Duodenal mucosa (tissue), 2 donors: ENCODE measurements around the gene IKZF1.
A peak's percentile ranks its signal among the peaks of the same experiment; 100 is the strongest.

Experiments used
- H3K27ac ChIP-seq: one replicate; pipeline ENCODE4 v1.7.0; 2013; ENCODE audit warnings: low read depth, low read length
- H3K27me3 ChIP-seq, 2 donors: one replicate each; pipeline ENCODE4 v1.7.0; 2013; ENCODE audit warnings: low read length in 2 of 2, control low read depth in 1 of 2; ENCODE audit not compliant: insufficient read depth in 2 of 2, control insufficient read depth in 1 of 2
- H3K36me3 ChIP-seq, 2 donors: one replicate each; pipeline ENCODE4 v1.7.0; 2013; ENCODE audit warnings: low read length in 2 of 2, control low read depth in 1 of 2; ENCODE audit not compliant: insufficient read depth in 2 of 2, control insufficient read depth in 1 of 2
- H3K4me1 ChIP-seq, 2 donors: one replicate each; pipeline ENCODE4 v1.7.0; 2013; ENCODE audit warnings: low read length in 2 of 2, control low read depth in 1 of 2; ENCODE audit not compliant: insufficient read depth in 2 of 2, control insufficient read depth in 1 of 2
- H3K4me3 ChIP-seq, 2 donors: one replicate each; pipeline ENCODE4 v1.7.0; 2013; ENCODE audit warnings: low read length in 2 of 2, low read depth in 1 of 2
- H3K9ac ChIP-seq, 2 donors: one replicate each; pipeline ENCODE4 v1.7.0; 2013; ENCODE audit warnings: low read length in 2 of 2, low read depth in 1 of 2
- H3K9me3 ChIP-seq, 2 donors: one replicate each; pipeline ENCODE4 v1.7.0; 2013; ENCODE audit warnings: low read length in 2 of 2, control low read depth in 1 of 2; ENCODE audit not compliant: control insufficient read depth in 1 of 2

The IKZF1 gene

DNA sequence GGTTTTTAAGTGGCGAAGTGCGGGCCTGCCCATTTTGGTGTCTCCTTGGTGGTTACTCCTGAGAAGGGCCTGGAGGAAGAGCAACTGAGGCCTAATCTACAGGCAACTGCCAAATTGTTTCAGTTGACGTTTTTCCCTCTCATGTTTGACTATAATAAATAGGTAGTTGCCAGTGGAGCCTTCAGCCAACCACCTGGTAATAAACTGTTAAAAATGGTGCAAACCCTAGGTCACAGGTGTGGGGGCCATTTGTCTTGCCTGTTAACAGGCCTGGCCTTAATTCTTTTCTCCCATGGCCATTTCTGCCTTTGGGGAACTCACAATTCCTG, 3.7 kb downstream of the IKZF1 start:
- Histone ChIP-seq H3K9me3 (no peaks in the 10 kb centered on the region), H3K9ac (peak overlapping the region; percentile 9 to 66), H3K27me3 (peaks cover 2 to 6% of the 10 kb centered on the region in 2 donors), H3K4me1 (peaks cover 0 to 8% of the 10 kb centered on the region in 2 donors), H3K4me3 (peak overlapping the region in 1 of 2 donors; percentile 48), H3K36me3 (no peaks in the 10 kb centered on the region), H3K27ac (peak overlapping the region; percentile 20)

DNA sequence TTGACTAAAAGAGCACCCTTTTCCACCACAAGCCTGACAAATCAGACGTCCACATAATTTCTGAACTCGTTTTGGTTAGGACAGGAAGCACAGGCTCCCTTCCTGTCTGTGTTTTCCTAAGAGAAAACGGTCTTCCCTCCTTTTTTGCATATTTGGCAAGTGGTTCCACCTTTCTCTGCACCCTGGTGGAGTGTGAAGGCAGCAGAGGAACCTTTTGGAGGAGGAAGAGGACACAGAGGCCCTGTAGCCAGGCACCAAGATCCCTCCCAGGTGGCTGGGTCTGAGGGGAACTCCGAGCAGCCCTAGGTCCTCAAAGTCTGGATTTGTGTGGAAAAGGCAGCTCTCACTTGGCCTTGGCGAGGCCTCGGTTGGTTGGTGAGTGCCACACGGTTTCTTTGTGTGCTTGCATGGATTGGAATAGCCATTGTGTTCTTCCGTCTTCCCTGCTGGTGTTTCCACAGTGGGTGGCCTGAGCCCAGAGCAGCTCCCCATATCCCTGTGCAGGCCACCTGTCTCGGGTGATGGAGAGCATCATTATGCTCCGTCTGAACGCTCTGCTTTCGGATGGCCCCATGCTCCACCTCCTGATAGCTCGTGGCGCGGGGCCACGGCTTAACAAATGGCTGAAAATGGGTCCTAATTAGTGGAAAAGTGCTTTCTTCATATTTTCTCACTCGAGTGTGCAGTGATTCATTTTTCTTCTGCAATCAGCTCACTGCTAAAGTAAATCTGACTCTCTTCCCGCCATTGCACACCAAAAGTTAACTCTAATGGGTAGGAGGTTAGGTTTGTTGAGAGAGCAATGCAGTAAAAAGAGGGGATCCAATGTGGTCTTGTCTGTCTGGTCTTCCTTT, 4.2 kb downstream of the IKZF1 start:
- H3K27ac ChIP-seq = peak overlapping the region; percentile 20
- H3K27me3 ChIP-seq = peaks cover 0 to 3% of the 10 kb centered on the region in 2 donors
- H3K4me1 ChIP-seq = peaks cover 0 to 13% of the 10 kb centered on the region in 2 donors
- peak overlapping the region; percentile 13 to 48 for H3K4me3 ChIP-seq
- peak overlapping the region; percentile 44 to 58 for H3K9ac ChIP-seq
- no peaks in the 10 kb centered on the region for H3K9me3 ChIP-seq
- no peaks in the 10 kb centered on the region for H3K36me3 ChIP-seq

DNA sequence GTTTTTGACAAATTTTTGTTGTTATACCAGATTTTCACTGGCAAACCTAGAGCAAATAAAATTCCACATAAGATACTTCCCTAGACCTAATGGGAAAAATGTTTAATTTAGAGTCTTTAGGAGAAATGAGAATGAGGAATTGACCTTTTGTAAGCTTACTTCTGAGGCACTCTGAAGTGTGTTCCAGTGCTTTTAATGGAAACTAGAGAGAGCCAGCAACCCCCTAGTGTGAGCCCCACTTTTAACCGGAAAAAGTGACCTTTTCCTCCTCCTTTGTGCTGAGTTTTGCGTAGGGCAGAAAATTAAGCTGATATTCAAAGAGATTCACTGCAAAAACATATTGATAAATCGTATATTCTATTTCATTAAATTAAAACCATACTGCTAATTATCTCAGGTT, 5.2 kb downstream of the IKZF1 start:
- Histone ChIP-seq H3K27me3 (peaks cover 0 to 3% of the 10 kb centered on the region in 2 donors), H3K4me3 (peak overlapping the region in 1 of 2 donors; percentile 13), H3K27ac (no peak overlapping the region)

DNA sequence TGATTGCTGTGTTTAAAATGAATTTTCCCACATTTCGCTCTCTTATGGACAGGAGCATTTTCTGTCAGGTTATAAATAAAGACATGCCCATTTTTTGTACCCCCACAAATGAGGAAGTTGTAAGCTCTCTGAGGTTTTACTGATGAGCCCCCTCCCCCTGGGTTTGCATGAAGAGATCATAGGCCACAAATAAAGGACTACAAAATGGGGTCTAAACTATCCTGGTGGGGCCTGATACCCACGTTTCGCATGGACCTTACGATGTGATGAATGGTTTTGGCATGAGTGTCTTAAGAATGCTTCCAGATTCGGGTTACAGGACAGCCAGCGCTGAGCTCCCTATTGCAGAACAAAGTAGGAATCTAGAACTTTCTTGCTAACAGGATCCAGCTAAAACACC, 5.8 kb downstream of the IKZF1 start:
- H3K27ac ChIP-seq = peak overlapping the region; percentile 46
- peaks cover 0 to 3% of the 10 kb centered on the region in 2 donors for H3K27me3 ChIP-seq
- peaks cover 4 to 16% of the 10 kb centered on the region in 2 donors for H3K4me1 ChIP-seq
- H3K36me3 ChIP-seq = no peaks in the 10 kb centered on the region
- peak overlapping the region; percentile 15 to 22 for H3K4me3 ChIP-seq
- H3K9me3 ChIP-seq = no peaks in the 10 kb centered on the region
- peak overlapping the region in 1 of 2 donors; percentile 6 for H3K9ac ChIP-seq

More for the DNA sequence above, 5.2 kb downstream of the IKZF1 start:
- no peaks in the 10 kb centered on the region for H3K9me3 ChIP-seq
- peak overlapping the region; percentile 44 to 58 for H3K9ac ChIP-seq
- H3K36me3 ChIP-seq = no peaks in the 10 kb centered on the region
- H3K4me1 ChIP-seq = peaks cover 4 to 13% of the 10 kb centered on the region in 2 donors

DNA sequence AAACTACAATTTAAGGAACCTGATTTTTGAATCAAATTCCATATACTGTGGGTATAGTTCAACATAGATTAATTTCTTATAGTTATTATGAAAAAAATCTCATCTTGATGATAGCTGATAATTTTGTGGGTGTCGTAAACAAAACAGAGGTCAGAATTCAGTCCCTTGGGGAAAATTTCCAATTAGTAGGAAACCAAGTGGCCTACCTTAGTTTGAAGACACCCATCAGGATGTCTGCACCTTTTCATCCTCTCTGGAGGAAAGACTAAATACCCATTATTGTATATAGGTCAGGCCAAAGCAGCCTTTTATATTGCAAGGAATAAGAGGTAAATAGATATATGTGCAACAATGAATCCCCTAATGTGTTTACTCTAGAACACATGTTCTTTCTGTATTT, 6.4 kb downstream of the IKZF1 start:
- H3K27me3 ChIP-seq = peaks cover 0 to 3% of the 10 kb centered on the region in 2 donors
- H3K4me1 ChIP-seq = peaks cover 4 to 22% of the 10 kb centered on the region in 2 donors
- peak overlapping the region; percentile 6 to 36 for H3K9ac ChIP-seq
- peak overlapping the region; percentile 5 to 22 for H3K4me3 ChIP-seq
- H3K9me3 ChIP-seq = no peaks in the 10 kb centered on the region
- no peaks in the 10 kb centered on the region for H3K36me3 ChIP-seq
- no peak overlapping the region for H3K27ac ChIP-seq

DNA sequence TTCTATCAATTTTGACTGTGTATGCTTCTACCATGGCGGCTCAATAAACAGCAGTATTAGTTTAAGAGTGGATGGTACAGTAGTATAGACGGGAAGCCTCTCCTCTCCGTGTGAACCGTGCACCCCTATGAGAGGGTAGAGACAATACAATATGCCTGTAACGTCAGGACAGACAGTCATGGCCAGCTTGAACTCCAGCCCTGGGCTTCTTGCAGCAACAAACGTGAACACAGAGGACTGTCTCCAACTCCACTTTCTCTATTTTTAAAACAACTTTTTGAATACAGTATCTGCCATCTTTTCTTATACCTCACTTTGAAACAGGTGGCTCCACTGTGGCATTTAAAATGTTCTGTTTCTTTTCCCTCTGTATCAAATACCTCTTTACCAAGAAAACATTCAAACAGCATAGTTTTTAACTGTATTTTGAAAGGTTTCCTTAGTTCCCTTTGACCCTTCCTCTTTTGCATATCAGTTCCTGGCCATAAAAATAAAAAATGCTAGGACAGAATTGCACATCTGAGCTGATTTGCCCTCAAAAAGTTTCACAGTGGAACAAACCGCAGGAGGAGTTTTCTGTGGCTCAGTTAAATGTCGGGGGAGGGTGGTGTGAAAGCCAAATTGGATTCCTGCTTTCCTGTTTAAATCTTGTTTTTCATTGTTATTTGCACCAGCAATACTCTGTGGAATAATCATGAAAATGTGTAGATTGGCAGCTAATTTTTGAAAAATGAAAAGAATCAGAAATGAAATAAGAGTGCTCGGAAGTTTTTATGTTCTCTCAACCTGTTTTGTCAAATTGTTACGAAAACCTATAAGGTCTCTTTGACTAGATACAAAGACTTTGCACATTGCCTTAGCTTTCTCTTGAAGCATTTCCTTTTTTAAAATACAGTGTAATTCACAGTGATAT, 8.0 kb downstream of the IKZF1 start:
- H3K27me3 ChIP-seq = no peaks in the 10 kb centered on the region
- H3K27ac ChIP-seq = peak overlapping the region; percentile 12
- H3K4me3 ChIP-seq = peak overlapping the region; percentile 31 to 44

DNA sequence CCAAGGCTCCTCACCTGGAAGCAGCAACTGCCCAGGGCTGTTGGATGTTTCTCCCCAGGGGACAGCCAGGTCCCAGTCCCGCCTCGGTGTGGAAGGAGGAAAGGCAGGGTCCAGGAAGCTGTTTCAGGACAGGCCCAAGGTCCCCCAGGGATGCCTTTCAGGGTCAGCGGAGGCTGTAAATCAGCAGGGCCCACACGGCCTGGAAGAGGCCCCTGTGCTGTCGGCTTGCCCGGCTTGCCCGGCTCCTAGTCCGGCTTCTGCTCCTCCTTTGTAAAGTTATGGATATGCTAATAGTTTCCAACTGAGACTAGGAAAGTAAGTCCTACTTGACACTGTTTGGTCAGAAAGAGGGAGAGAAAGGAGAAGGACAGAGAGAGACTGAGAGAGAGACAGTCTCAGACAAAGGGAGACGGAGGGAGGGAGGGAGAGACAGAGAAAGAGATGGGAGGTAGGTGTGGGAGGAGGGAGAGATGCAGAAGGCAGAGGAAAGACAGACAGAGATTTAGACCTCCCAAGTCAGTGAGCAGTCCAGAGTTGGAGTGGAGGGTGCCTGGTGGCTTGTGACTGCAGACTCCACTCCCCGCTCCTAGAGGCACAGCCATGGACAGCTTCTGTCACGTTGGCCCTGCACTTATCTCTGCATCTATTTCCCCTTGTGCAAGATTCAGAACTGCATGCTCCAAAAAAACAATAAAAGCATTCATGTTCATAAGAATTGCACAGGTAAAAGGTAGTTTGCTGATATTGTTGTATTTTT, 10.5 kb downstream of the IKZF1 start:
- Histone ChIP-seq H3K4me3 (peak overlapping the region in 1 of 2 donors; percentile 41), H3K36me3 (no peaks in the 10 kb centered on the region), H3K27me3 (no peaks in the 10 kb centered on the region), H3K9ac (peak overlapping the region in 1 of 2 donors; percentile 15), H3K4me1 (peaks cover 9 to 21% of the 10 kb centered on the region in 2 donors), H3K9me3 (no peaks in the 10 kb centered on the region), H3K27ac (no peak overlapping the region)

More for the DNA sequence above, 8.0 kb downstream of the IKZF1 start:
- no peaks in the 10 kb centered on the region for H3K36me3 ChIP-seq
- peaks cover 9 to 29% of the 10 kb centered on the region in 2 donors for H3K4me1 ChIP-seq
- H3K9me3 ChIP-seq = no peaks in the 10 kb centered on the region
- H3K9ac ChIP-seq = peak overlapping the region in 1 of 2 donors; percentile 16

DNA sequence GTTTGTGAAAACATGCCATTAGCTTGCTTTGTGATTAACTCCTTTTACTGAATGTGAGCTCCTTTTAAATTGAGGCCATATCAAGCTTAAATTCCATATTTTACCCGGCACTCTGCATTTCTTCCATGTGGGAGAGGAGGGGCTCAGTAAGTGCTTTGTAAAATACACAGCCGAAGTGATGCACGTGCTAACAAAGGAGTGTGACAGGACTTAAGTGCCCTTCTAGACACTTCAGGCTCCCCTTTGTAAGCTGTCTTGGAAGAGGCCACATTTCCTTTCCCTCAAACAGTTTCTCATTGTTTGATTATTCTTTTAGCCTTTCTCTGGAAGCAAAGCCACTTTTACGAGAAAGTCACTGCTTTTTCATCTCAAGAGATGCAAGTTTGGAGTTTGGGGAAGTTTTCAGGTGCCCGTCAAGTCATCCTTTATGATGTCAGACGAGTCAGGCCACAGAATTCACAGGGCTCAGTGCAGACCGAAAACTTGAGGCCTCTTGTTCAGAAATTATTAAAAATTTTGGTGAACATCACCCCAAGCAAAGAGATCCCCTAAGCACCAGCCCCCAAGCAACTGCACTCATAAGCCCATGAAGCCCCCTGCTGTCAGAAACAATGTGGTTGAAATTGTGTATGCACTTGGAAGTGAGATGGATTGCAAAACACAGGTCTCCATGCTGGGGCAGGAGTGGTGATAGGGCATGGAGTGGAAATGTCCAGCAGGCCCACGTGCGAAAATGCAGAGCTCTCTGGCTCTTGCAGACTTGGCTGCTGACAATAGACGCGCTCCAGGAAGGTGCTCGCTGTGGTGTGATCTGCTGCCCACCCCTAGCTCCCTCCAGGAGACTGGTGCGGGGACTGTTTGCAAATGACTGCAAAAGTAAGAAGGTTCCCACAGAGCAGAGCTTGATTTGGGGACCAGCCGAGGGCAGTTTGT, 11.5 kb downstream of the IKZF1 start:
- H3K27me3 ChIP-seq = no peaks in the 10 kb centered on the region
- no peaks in the 10 kb centered on the region for H3K9me3 ChIP-seq
- peak overlapping the region; percentile 0 to 23 for H3K4me3 ChIP-seq

DNA sequence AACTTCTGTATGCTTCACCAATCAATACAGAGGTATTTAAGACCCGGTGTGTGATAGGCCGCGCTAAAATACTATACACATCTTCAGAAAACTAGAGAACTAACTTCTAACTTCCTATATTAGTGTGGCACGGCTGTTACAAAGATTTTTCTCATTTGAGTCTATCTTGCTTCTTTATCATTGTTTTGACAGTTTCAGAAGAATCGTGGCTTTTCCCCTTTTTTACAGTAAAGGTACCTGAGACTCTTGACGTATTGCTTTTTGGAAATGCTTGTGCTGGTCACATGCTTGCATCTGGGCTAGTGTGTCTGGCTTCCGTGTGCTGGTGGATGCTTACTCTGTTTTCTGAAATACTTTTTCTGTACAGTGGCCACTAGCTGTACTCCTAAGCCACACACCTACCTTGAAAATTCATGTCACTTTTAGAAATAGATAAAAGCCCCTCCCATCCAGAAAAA, 12.7 kb downstream of the IKZF1 start:
- no peak overlapping the region for H3K4me3 ChIP-seq
- no peak overlapping the region for H3K27ac ChIP-seq

More for the DNA sequence above, 11.5 kb downstream of the IKZF1 start:
- Histone ChIP-seq H3K4me1 (peaks cover 9 to 21% of the 10 kb centered on the region in 2 donors), H3K27ac (no peak overlapping the region), H3K36me3 (no peaks in the 10 kb centered on the region), H3K9ac (peak overlapping the region; percentile 15 to 43)

More for the DNA sequence above, 12.7 kb downstream of the IKZF1 start:
- Histone ChIP-seq H3K27me3 (no peaks in the 10 kb centered on the region), H3K4me1 (peaks cover 9 to 21% of the 10 kb centered on the region in 2 donors), H3K9me3 (no peaks in the 10 kb centered on the region), H3K9ac (no peak overlapping the region), H3K36me3 (no peaks in the 10 kb centered on the region)
